GM23338 (cell line): ENCODE results near the gene C22orf15. TPM values are rescaled to one million over a fixed set of nuclear protein-coding genes. Genes with fewer than 3 reads are reported as not detected.
"Not testable (repeated sequence)": the region's sequence is repeated elsewhere in the genome, so short reads cannot be mapped to it uniquely, and the experiment has no call there.

ENCODE experiments used
- ATAC-seq: fragments of 200-7000 bp; cut with Tn5 transposase; 3 replicates; pipeline ENCODE4 v1.9.1; 2020
- DNase-seq: peaks from one replicate; pipeline ENCODE4 v3.0.0-alpha.2; 2015; ENCODE audit warnings: low spot score
- H2AFZ ChIP-seq: fragments of 200-600 bp; sonication (generic); 2 replicates; pipeline ENCODE4 v1.8.0; 2016; ENCODE audit warnings: antibody characterized with exemption, mild to moderate bottlenecking, moderate library complexity
- H3F3A ChIP-seq: fragments of 200-600 bp; sonication (generic); replicated peaks from 2 replicates; pipeline ENCODE4 v1.8.0; 2017; ENCODE audit warnings: antibody characterized with exemption, mixed run types, low read depth
- H3K27ac ChIP-seq: fragments of 200-600 bp; sonication (generic); 2 replicates; pipeline ENCODE4 v1.6.1; 2016; ENCODE audit warnings: low read depth
- H3K27me3 ChIP-seq: fragments of 200-600 bp; sonication (generic); 2 replicates; pipeline ENCODE4 v1.8.0; 2016; ENCODE audit warnings: mild to moderate bottlenecking, mixed run types, moderate library complexity; ENCODE audit not compliant: insufficient read depth
- H3K36me3 ChIP-seq: fragments of 200-600 bp; sonication (generic); 2 replicates; pipeline ENCODE4 v1.8.0; 2016; ENCODE audit warnings: mild to moderate bottlenecking; ENCODE audit not compliant: insufficient read depth
- H3K4me1 ChIP-seq: fragments of 200-600 bp; sonication (generic); 2 replicates; pipeline ENCODE4 v1.8.0; 2016; ENCODE audit warnings: mild to moderate bottlenecking, moderate library complexity; ENCODE audit not compliant: insufficient read depth
- H3K4me2 ChIP-seq: fragments of 200-600 bp; sonication (generic); 2 replicates; pipeline ENCODE4 v1.7.1; 2017; ENCODE audit warnings: mixed run types
- H3K4me3 ChIP-seq: fragments of 200-600 bp; sonication (generic); 2 replicates; pipeline ENCODE4 v1.6.1; 2016; ENCODE audit warnings: mixed run types
- H3K79me2 ChIP-seq: fragments of 200-600 bp; sonication (generic); replicated peaks from 2 replicates; pipeline ENCODE4 v1.8.0; 2017; ENCODE audit warnings: mild to moderate bottlenecking; ENCODE audit not compliant: insufficient read depth
- H3K9me2 ChIP-seq: fragments of 200-600 bp; sonication (generic); 2 replicates; pipeline ENCODE4 v1.8.0; 2017; ENCODE audit not compliant: insufficient read depth
- H4K20me1 ChIP-seq: fragments of 200-600 bp; sonication (generic); replicated peaks from 2 replicates; pipeline ENCODE4 v1.8.0; 2017; ENCODE audit warnings: mild to moderate bottlenecking; ENCODE audit not compliant: insufficient read depth
- H3K27ac Mint-ChIP-seq: 2 replicates; pipeline ENCODE4 v1.8.0; 2020; ENCODE audit warnings: inconsistent platforms, mild to moderate bottlenecking, moderate library complexity, mixed read lengths
- H3K27me3 Mint-ChIP-seq: 3 replicates; pipeline ENCODE4 v1.8.0; 2022; ENCODE audit warnings: low read depth, mild to moderate bottlenecking, moderate library complexity, mixed read lengths, inconsistent platforms; ENCODE audit not compliant: insufficient read depth, poor library complexity
- H3K36me3 Mint-ChIP-seq: 3 replicates; pipeline ENCODE4 v1.8.0; 2021; ENCODE audit warnings: low read depth, mild to moderate bottlenecking, inconsistent platforms, moderate library complexity, mixed read lengths
- H3K4me1 Mint-ChIP-seq: 3 replicates; pipeline ENCODE4 v1.8.0; 2020; ENCODE audit warnings: mild to moderate bottlenecking, inconsistent platforms, mixed read lengths
- H3K4me3 Mint-ChIP-seq: 3 replicates; pipeline ENCODE4 v1.8.0; 2021; ENCODE audit warnings: moderate library complexity, mild to moderate bottlenecking, inconsistent platforms, mixed read lengths
- H3K9me3 Mint-ChIP-seq: 3 replicates; pipeline ENCODE4 v1.8.0; 2020; ENCODE audit warnings: moderate library complexity, mild to moderate bottlenecking, inconsistent platforms, mixed read lengths
- CREB1 ChIP-seq: fragments of 250-450 bp; sonication (Bioruptor Pico); IDR thresholded peaks from 2 replicates; pipeline ENCODE4 v1.5.0; 2020; ENCODE audit warnings: low read depth, mild to moderate bottlenecking, moderate library complexity
- ETS1 ChIP-seq: IDR thresholded peaks from 2 replicates; pipeline ENCODE4 v1.6.1; 2016; ENCODE audit warnings: antibody characterized with exemption
- EZH2 ChIP-seq: fragments of 200-600 bp; sonication (generic); IDR thresholded peaks from one replicate; pipeline ENCODE4 v1.8.0; 2017; ENCODE audit warnings: antibody characterized with exemption, mild to moderate bottlenecking, low read depth; ENCODE audit not compliant: unreplicated experiment
- EZH2phosphoT487 ChIP-seq: fragments of 200-600 bp; sonication (generic); IDR thresholded peaks from one replicate; pipeline ENCODE4 v1.8.1; 2018; ENCODE audit warnings: antibody characterized with exemption; ENCODE audit not compliant: unreplicated experiment
- REST ChIP-seq: IDR thresholded peaks from one replicate; pipeline ENCODE4 v1.6.1; 2018; ENCODE audit warnings: antibody characterized with exemption; ENCODE audit not compliant: unreplicated experiment
- STAT1 ChIP-seq: IDR thresholded peaks from one replicate; pipeline ENCODE4 v1.6.1; 2016; ENCODE audit warnings: antibody characterized with exemption; ENCODE audit not compliant: unreplicated experiment
- ZNF114 ChIP-seq: fragments of 250-450 bp; sonication (Bioruptor Pico); IDR thresholded peaks from 2 replicates; pipeline ENCODE4 v1.5.0; 2020; ENCODE audit warnings: mild to moderate bottlenecking, moderate library complexity
- ZNF331 ChIP-seq: fragments of 250-450 bp; sonication (Bioruptor Pico); IDR thresholded peaks from 2 replicates; pipeline ENCODE4 v1.5.0; 2020; ENCODE audit warnings: low read depth, mild to moderate bottlenecking, moderate library complexity
- polyA plus RNA-seq: library from polyadenylated mRNA; unstranded; fragments of >200 nt; fragmentation: Nextera tagmentation; extraction: Ambion mirVana; gene quantifications from 2 replicates; pipeline ENCODE4 v1.2.1, GENCODE V29; 2016
- total RNA-seq: library from RNA; depleted of rRNA; stranded (reverse); fragments of >200 nt; shearing (Covaris generic); gene quantifications from 2 replicates; pipeline ENCODE4 v1.2.3, GENCODE V29; 2014

C22orf15 gene
- total and polyA plus RNA-seq, 2 experiments from 2014 or later = 3.6 to 9.3 TPM

- Histone ChIP-seq H3K9me2 (no peaks in the 10 kb centered on the region), H3K79me2 (no peaks in the 10 kb centered on the region), H4K20me1 (no peaks in the 10 kb centered on the region), H3K36me3 (no peaks in the 10 kb centered on the region), H3K4me3 (no peak overlapping the region), H3K27me3 (no peaks in the 10 kb centered on the region), H3K4me2 (no peak overlapping the region), H3F3A (0 out of 2 replicates have a peak, but pooled peaks cover 2% of the 10 kb centered on the region), H2AFZ (no peak overlapping the region), H3K27ac (no peak overlapping the region), H3K4me1 (no peaks in the 10 kb centered on the region)
- Mint-ChIP-seq H3K4me3 (no peak overlapping the region), H3K4me1 (no peaks in the 10 kb centered on the region), H3K27ac (no peak overlapping the region), H3K9me3 (no peaks in the 10 kb centered on the region), H3K27me3 (peaks cover 9% of the 10 kb centered on the region), H3K36me3 (no peaks in the 10 kb centered on the region)
- DNase-seq (no peak), ATAC-seq (no peak)
- TF ChIP-seq EZH2phosphoT487 (no peak), EZH2 (no peak), CREB1 (CRISPR knock-in tag) (no peak), ZNF114 (CRISPR knock-in tag) (no peak), STAT1 (no peak), ETS1 (no peak)
These were observed 40.1 kb upstream of the C22orf15 start for GRCh38 chr22:23722724-23723123.

GRCh38 chr22:23728108-23728507, 34.7 kb upstream of the C22orf15 start:
- H3K79me2 ChIP-seq, H2AFZ ChIP-seq, DNase-seq, H3K27ac ChIP-seq, H3K4me1 ChIP-seq, H4K20me1 ChIP-seq, H3K9me2 ChIP-seq, H3K27ac Mint-ChIP-seq, H3F3A ChIP-seq, H3K27me3 Mint-ChIP-seq, H3K36me3 ChIP-seq, H3K9me3 Mint-ChIP-seq, H3K4me1 Mint-ChIP-seq, H3K4me2 ChIP-seq, H3K27me3 ChIP-seq, H3K4me3 ChIP-seq, ATAC-seq, H3K36me3 Mint-ChIP-seq, H3K4me3 Mint-ChIP-seq: not testable (repeated sequence)

- Mint-ChIP-seq H3K27me3 (peaks cover 3% of the 10 kb centered on the region), H3K4me1 (peaks cover 4% of the 10 kb centered on the region), H3K4me3 (no peak overlapping the region), H3K36me3 (no peaks in the 10 kb centered on the region; the same call in 2 of the 3 replicates), H3K9me3 (no peaks in the 10 kb centered on the region; the same call in 2 of the 3 replicates), H3K27ac (no peak overlapping the region)
- H3K4me3 ChIP-seq = no peak overlapping the region
- no peaks in the 10 kb centered on the region for H3K4me1 ChIP-seq
- H3F3A ChIP-seq = no peaks in the 10 kb centered on the region
- no peak for ATAC-seq
- H3K4me2 ChIP-seq = no peak overlapping the region
- H4K20me1 ChIP-seq = no peaks in the 10 kb centered on the region
- no peaks in the 10 kb centered on the region for H3K27me3 ChIP-seq
- H3K36me3 ChIP-seq = no peaks in the 10 kb centered on the region
- H3K9me2 ChIP-seq = no peaks in the 10 kb centered on the region
- no peaks in the 10 kb centered on the region for H3K79me2 ChIP-seq
- TF ChIP-seq REST = no peak
- no peak for TF ChIP-seq ZNF331 (CRISPR knock-in tag)
- no peak for TF ChIP-seq STAT1
- DNase-seq = no peak
- no peak overlapping the region for H3K27ac ChIP-seq
- no peak overlapping the region for H2AFZ ChIP-seq
These were observed 25.1 kb upstream of the C22orf15 start for GRCh38 chr22:23737696-23738095.
